ENCODE data around the gene CCL7. TPM values are rescaled to one million over a fixed set of nuclear protein-coding genes. Genes with fewer than 3 reads are reported as not detected.

The CCL7 gene
- total RNA-seq, 6 experiments from 2014 or later = not detected

GRCh38 chr17:34299956-34300577 lies 30.0 kb downstream of the CCL7 start:
- Mint-ChIP-seq H3K27me3 (ENCODE audit: insufficient read depth) (peaks cover 2% of the 10 kb centered on the region), H3K9me3 (peaks cover 3% of the 10 kb centered on the region; the same call in 1 of the 2 replicates), H3K4me3 (peak overlapping the region; percentile 81), H3K36me3 (ENCODE audit: low read depth) (no peaks in the 10 kb centered on the region), H3K4me1 (ENCODE audit: low read depth) (peaks cover 47% of the 10 kb centered on the region), H3K27ac (peak overlapping the region; percentile 72)
- DNase-seq = peak; percentile 63
- no peak for TF ChIP-seq CTCF (IDR thresholded peaks at IDR 0.05)

- Mint-ChIP-seq H3K4me1 (ENCODE audit: low read depth) (peaks cover 50% of the 10 kb centered on the region), H3K36me3 (ENCODE audit: low read depth) (no peaks in the 10 kb centered on the region), H3K27me3 (ENCODE audit: insufficient read depth) (peaks cover 2% of the 10 kb centered on the region; the same call in 1 of the 2 replicates), H3K9me3 (no peaks in the 10 kb centered on the region), H3K4me3 (peak overlapping the region; percentile 81), H3K27ac (peak overlapping the region; percentile 72)
- TF ChIP-seq CTCF (IDR thresholded peaks at IDR 0.05) = no peak
- peak; percentile 58 for DNase-seq
Measured at GRCh38 chr17:34300652-34301370, 30.8 kb downstream of the CCL7 start.

GRCh38 chr17:34301986-34302385 lies 32.0 kb downstream of the CCL7 start:
- Mint-ChIP-seq H3K27ac (no peak overlapping the region; the same call in 1 of the 2 replicates), H3K27me3 (ENCODE audit: insufficient read depth) (peaks cover 2% of the 10 kb centered on the region; the same call in 1 of the 2 replicates), H3K4me1 (ENCODE audit: low read depth) (peaks cover 62% of the 10 kb centered on the region), H3K36me3 (ENCODE audit: low read depth) (no peaks in the 10 kb centered on the region), H3K4me3 (no peak overlapping the region; the same call in 1 of the 2 replicates), H3K9me3 (no peaks in the 10 kb centered on the region)
- DNase-seq = no peak
- TF ChIP-seq CTCF (IDR thresholded peaks at IDR 0.05) = no peak

- H3K9me3 Mint-ChIP-seq = no peaks in the 10 kb centered on the region
- H3K27ac Mint-ChIP-seq = no peak overlapping the region
- peaks cover 68% of the 10 kb centered on the region for H3K4me1 Mint-ChIP-seq (ENCODE audit: low read depth)
- DNase-seq = no peak
- no peak overlapping the region for H3K4me3 Mint-ChIP-seq
- TF ChIP-seq CTCF (IDR thresholded peaks at IDR 0.05) = no peak
- H3K36me3 Mint-ChIP-seq (ENCODE audit: low read depth) = no peaks in the 10 kb centered on the region
- peaks cover 3% of the 10 kb centered on the region; the same call in 1 of the 2 replicates for H3K27me3 Mint-ChIP-seq (ENCODE audit: insufficient read depth)
Measured at GRCh38 chr17:34302636-34303035, 32.6 kb downstream of the CCL7 start.

- H3K27ac Mint-ChIP-seq = no peak overlapping the region
- H3K27me3 Mint-ChIP-seq (ENCODE audit: insufficient read depth) = peaks cover 3% of the 10 kb centered on the region; the same call in 1 of the 2 replicates
- no peak for DNase-seq
- TF ChIP-seq CTCF (IDR thresholded peaks at IDR 0.05) = no peak
- H3K4me1 Mint-ChIP-seq (ENCODE audit: low read depth) = peaks cover 66% of the 10 kb centered on the region
- H3K9me3 Mint-ChIP-seq = no peaks in the 10 kb centered on the region
- no peak overlapping the region for H3K4me3 Mint-ChIP-seq
- no peaks in the 10 kb centered on the region for H3K36me3 Mint-ChIP-seq (ENCODE audit: low read depth)
Measured at GRCh38 chr17:34303606-34304005, 33.6 kb downstream of the CCL7 start.

Data from HFFc6 (cell line).